A375 (cell line): ENCODE results near the gene UBASH3A. TPM values are rescaled to one million over a fixed set of nuclear protein-coding genes. Genes with fewer than 3 reads are reported as not detected.

ENCODE experiments used
- small RNA-seq: library from RNA; depleted of rRNA; stranded (forward); fragments of <200 nt; gene quantifications from one replicate; pipeline ENCODE3, GENCODE V24; 2014
- total RNA-seq: library from RNA; depleted of rRNA; stranded (reverse); fragments of >200 nt; shearing (Covaris generic); gene quantifications from 2 replicates; pipeline ENCODE4 v1.2.3, GENCODE V29; 2014; rRNA removed

Gene UBASH3A, protein sequence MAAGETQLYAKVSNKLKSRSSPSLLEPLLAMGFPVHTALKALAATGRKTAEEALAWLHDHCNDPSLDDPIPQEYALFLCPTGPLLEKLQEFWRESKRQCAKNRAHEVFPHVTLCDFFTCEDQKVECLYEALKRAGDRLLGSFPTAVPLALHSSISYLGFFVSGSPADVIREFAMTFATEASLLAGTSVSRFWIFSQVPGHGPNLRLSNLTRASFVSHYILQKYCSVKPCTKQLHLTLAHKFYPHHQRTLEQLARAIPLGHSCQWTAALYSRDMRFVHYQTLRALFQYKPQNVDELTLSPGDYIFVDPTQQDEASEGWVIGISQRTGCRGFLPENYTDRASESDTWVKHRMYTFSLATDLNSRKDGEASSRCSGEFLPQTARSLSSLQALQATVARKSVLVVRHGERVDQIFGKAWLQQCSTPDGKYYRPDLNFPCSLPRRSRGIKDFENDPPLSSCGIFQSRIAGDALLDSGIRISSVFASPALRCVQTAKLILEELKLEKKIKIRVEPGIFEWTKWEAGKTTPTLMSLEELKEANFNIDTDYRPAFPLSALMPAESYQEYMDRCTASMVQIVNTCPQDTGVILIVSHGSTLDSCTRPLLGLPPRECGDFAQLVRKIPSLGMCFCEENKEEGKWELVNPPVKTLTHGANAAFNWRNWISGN
- not detected in 2 replicates for total RNA-seq

DNA sequence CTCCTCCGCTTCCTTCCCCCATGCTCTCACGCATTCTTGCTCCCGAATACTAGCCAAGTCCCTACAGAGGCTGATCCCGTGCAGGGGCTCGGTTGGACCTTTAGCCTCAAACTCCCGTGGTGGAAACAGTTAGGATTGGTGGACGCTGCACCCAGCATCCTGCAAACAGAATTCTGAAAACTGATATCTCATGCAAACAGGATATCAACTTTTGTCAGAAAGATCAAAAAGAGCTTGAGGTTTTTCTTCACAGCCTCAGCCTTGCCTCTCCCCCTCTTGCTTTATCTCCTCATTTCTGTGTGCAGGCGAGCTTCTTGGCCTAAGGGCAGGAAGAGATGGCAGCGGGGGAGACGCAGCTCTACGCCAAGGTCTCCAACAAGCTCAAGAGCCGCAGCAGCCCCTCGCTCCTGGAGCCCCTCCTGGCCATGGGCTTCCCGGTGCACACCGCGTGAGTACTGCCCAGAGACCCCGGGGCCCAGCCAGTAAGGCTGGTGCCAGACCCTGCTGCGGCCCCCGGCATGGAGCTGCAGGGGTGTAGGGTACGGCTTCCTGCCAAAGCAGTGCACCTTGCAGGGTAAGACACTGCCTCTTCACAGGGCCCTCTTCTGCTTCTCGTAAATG is at the start of gene UBASH3A:
Gene UBASH3A, plus strand, starts transcription at position 292 of the 621 bp plus-strand sequence. Its CDS starts 44 bp downstream, at position 336.

GRCh38 chr21:42366292-42367010 is 37.3 kb upstream of the UBASH3A start, which contains the start of gene TFF1:
Gene TFF1, minus strand, starts transcription at chr21:42366535. Its CDS starts 40 bp downstream, at chr21:42366495.

DNA sequence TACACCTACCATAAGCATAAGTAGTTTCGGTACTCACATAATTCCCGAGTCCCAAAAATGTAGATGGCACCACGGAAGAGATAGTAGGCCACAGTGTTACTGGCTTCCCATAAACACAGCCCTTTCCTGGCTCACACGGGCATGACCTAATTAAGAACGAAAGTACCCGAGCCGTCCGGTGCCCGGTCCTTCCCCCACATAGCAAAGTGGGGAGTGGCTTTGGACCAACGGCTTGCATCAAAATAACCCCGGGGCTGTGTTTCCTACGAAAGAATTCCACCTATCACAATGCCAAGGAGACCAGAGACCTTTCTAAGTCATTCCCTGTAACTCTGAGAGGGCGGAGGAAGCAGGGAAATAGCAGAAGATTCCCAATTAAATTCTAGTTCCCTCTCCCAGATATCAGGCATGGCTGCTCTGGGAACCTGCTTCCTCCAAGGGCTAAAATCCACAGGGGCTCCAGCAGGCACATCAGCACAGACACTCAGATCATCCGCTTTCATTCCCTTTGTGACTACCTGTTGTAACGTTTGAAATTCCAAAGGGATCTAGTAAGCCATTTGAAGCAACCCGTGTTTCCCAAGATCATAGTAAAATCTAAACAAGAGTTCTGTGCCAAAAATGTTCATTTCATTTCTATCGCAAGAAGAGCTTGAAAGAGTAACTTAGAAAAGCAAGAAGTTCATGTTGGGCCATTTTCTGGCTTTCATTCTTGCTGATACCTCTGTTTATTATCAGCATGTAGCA is 7.6 kb upstream of the UBASH3A start, which contains the start of gene TMPRSS3:
Gene TMPRSS3, minus strand, starts transcription at position 148 of the 747 bp plus-strand sequence. CDS start 635 bp downstream, outside the sequence.

DNA sequence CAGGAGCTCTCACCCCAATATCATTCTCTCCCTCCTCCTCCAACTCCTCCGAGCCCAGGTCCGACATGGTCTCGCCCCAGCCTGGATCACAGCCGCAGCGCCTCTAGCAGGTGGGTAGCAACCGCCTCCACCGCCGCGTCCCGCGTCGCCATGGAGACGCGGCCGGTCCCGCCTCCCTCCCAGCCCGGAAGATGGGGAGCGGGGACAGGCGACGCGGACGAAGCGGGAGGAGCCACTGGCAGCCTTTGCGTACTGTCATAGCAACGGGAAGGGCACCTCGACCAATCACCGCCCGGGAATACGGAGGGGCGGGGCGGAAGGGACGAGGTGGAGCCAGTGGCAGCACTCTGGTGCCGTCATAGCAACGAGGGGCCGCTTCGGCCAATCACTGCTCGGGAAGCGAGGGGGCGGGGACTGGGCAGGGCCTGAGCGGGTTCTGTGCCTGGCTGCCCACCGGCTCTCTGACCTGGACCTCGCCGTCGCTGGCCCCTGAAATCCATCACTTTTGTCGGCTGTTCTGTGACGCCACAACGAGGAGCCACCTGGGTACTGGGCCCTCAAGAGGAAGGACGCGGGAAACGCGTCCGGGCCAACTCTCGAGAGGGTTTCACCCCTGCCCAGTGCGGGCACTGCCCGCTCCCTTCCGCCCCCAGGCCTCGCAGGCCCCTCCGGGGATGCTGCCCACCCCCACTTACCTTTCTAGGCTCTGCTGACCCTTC is 92.6 kb downstream of the UBASH3A start, which contains the start of gene RSPH1:
Gene RSPH1, minus strand, starts transcription at position 105 of the 719 bp plus-strand sequence. Its CDS starts 38 bp downstream, at position 67.

Small RNA genes lying within 50 kb of the gene (small RNA-seq; reads per million reads assigned to genes)
- gene RNU6-1149P = not detected

Other genes starting within 250 kb of the UBASH3A start
- 2.6 and 3.9 TPM in 2 replicates for gene ABCG1, start 184.8 kb upstream of the UBASH3A start, total RNA-seq
- gene TFF3, start 88.5 kb upstream of the UBASH3A start, total RNA-seq = 0.40 and 2.5 TPM in 2 replicates
- 2.3 and 2.8 TPM in 2 replicates for gene TFF2, start 52.9 kb upstream of the UBASH3A start, total RNA-seq
- gene TFF1, start 37.4 kb upstream of the UBASH3A start, total RNA-seq = not detected in 2 replicates
- 0.45 and 0.79 TPM in 2 replicates for gene TMPRSS3, start 7.8 kb upstream of the UBASH3A start, total RNA-seq
- 0.08 and 0.11 TPM in 2 replicates for gene RSPH1, start 92.3 kb downstream of the UBASH3A start, total RNA-seq
- gene SLC37A1, start 110.0 kb downstream of the UBASH3A start, total RNA-seq = 2.3 and 3.3 TPM in 2 replicates
- 7.6 and 9.6 TPM in 2 replicates for gene PDE9A, start 249.7 kb downstream of the UBASH3A start, total RNA-seq